Neural cell (in vitro differentiated cells): ENCODE measurements around the gene NUDT12.

Experiments
- EZH2 ChIP-seq: fragments of 200-600, 300-800 bp; shearing (Covaris generic), sonication (generic); IDR thresholded peaks from 2 replicates; pipeline ENCODE4 v1.6.1; 2014; ENCODE audit warnings: antibody characterized with exemption, low read length, borderline replicate concordance, mild to moderate bottlenecking; ENCODE audit not compliant: insufficient read depth, poor library complexity, severe bottlenecking
- RAD21 ChIP-seq: fragments of 450-650 bp; conservative IDR thresholded peaks from 2 replicates; pipeline ENCODE4 v1.6.1; 2014; ENCODE audit warnings: antibody characterized with exemption, mild to moderate bottlenecking, moderate library complexity
- TF ChIP-seq, protein P1 (sequence below): fragments of 450-650 bp; IDR thresholded peaks from 2 replicates; pipeline ENCODE4 v1.5.1; 2014; ENCODE audit warnings: antibody characterized with exemption, mild to moderate bottlenecking, moderate library complexity; ENCODE audit not compliant: poor library complexity, severe bottlenecking
- TF ChIP-seq, protein P2 (sequence below): IDR thresholded peaks from 2 replicates; pipeline ENCODE4 v1.6.1; 2012; ENCODE audit warnings: borderline replicate concordance

DNA sequence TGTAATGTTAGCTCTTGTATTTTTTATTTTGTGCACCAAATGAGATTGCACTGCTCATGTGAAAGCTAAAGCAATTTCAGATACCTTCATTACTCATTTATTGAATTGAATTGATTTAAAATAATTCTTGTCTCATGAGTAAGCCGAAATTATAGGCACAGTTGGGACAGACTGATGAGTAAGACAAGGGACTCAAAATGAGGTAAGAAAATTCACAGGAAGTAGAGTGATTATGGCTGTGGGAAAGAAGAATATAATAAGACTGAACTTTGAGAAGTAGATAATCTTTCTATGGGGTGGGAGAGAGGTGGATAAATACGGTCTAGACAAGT, 51.1 kb downstream of the NUDT12 start:
- TF ChIP-seq RAD21 (no peak), EZH2 (no peak)
- TF ChIP-seq, protein P1, sequence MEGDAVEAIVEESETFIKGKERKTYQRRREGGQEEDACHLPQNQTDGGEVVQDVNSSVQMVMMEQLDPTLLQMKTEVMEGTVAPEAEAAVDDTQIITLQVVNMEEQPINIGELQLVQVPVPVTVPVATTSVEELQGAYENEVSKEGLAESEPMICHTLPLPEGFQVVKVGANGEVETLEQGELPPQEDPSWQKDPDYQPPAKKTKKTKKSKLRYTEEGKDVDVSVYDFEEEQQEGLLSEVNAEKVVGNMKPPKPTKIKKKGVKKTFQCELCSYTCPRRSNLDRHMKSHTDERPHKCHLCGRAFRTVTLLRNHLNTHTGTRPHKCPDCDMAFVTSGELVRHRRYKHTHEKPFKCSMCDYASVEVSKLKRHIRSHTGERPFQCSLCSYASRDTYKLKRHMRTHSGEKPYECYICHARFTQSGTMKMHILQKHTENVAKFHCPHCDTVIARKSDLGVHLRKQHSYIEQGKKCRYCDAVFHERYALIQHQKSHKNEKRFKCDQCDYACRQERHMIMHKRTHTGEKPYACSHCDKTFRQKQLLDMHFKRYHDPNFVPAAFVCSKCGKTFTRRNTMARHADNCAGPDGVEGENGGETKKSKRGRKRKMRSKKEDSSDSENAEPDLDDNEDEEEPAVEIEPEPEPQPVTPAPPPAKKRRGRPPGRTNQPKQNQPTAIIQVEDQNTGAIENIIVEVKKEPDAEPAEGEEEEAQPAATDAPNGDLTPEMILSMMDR, result no peak
- TF ChIP-seq, protein P2, sequence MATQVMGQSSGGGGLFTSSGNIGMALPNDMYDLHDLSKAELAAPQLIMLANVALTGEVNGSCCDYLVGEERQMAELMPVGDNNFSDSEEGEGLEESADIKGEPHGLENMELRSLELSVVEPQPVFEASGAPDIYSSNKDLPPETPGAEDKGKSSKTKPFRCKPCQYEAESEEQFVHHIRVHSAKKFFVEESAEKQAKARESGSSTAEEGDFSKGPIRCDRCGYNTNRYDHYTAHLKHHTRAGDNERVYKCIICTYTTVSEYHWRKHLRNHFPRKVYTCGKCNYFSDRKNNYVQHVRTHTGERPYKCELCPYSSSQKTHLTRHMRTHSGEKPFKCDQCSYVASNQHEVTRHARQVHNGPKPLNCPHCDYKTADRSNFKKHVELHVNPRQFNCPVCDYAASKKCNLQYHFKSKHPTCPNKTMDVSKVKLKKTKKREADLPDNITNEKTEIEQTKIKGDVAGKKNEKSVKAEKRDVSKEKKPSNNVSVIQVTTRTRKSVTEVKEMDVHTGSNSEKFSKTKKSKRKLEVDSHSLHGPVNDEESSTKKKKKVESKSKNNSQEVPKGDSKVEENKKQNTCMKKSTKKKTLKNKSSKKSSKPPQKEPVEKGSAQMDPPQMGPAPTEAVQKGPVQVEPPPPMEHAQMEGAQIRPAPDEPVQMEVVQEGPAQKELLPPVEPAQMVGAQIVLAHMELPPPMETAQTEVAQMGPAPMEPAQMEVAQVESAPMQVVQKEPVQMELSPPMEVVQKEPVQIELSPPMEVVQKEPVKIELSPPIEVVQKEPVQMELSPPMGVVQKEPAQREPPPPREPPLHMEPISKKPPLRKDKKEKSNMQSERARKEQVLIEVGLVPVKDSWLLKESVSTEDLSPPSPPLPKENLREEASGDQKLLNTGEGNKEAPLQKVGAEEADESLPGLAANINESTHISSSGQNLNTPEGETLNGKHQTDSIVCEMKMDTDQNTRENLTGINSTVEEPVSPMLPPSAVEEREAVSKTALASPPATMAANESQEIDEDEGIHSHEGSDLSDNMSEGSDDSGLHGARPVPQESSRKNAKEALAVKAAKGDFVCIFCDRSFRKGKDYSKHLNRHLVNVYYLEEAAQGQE, result no peak
